GM21423 (cell line): ENCODE measurements around the gene NEDD1.

Source experiments
- ATAC-seq: cut with Tn5 transposase; IDR thresholded peaks from one replicate; pipeline ENCODE4 v1.9.1; 2021; ENCODE audit warnings: mild to moderate bottlenecking, moderate library complexity; ENCODE audit not compliant: unreplicated experiment

The NEDD1 gene

DNA sequence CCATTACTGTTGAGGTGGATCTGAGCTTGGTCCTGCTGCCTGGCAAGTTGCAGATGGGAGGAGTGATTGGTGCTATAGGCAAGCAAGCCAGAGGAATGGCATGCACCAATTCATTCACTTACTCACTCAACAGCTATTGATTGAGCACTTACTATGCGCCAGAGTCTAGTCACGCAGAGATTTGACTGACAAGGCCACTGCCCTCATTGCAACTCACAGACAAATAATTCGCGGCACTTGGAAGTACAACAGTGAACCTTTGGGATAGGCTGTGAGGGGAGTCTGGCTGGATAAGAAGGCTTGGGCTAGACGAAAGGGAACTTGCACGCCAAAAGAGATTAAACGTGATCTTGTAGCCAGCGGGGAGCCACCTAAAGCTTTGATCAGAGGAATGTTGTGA, 96.2 kb downstream of the NEDD1 start:
- no peak for ATAC-seq
